SK-N-SH treated with all-trans-retinoic acid at 6 μM for 48 hours (cell line): ENCODE results near the gene ZNF469.
A peak's percentile ranks its signal among the peaks of the same experiment; 100 is the strongest.
"Not testable (repeated sequence)": the region's sequence is repeated elsewhere in the genome, so short reads cannot be mapped to it uniquely, and the experiment has no call there.

Experiments
- ATAC-seq: fragments of 200-7000 bp; cut with Tn5 transposase; 3 replicates; pipeline ENCODE4 v1.9.1; 2020; ENCODE audit warnings: mild to moderate bottlenecking, moderate library complexity
- ARNTL ChIP-seq: fragments of 450-650 bp; formaldehyde crosslinking; IDR thresholded peaks from 2 replicates; pipeline ENCODE4 v1.5.0; 2020; ENCODE audit warnings: low read depth, mild to moderate bottlenecking, moderate library complexity, borderline replicate concordance
- BACH2 ChIP-seq: fragments of 250-450 bp; sonication (Bioruptor Pico); IDR thresholded peaks from 2 replicates; pipeline ENCODE4 v1.9.0; 2021; ENCODE audit warnings: mild to moderate bottlenecking, borderline replicate concordance
- CREB5 ChIP-seq: fragments of 250-450 bp; sonication (Bioruptor Pico); IDR thresholded peaks from 2 replicates; pipeline ENCODE4 v1.5.1; 2020; ENCODE audit warnings: low read depth, mild to moderate bottlenecking, moderate library complexity
- CSDC2 ChIP-seq: fragments of 250-450 bp; sonication (Bioruptor Pico); IDR thresholded peaks from 2 replicates; pipeline ENCODE4 v1.5.0; 2020; ENCODE audit warnings: mild to moderate bottlenecking, moderate library complexity
- GLIS3 ChIP-seq: fragments of 250-450 bp; sonication (Bioruptor Pico); IDR thresholded peaks from 2 replicates; pipeline ENCODE4 v1.5.0; 2020; ENCODE audit warnings: mild to moderate bottlenecking, moderate library complexity
- ISL1 ChIP-seq: fragments of 250-450 bp; sonication (Bioruptor Pico); IDR thresholded peaks from 2 replicates; pipeline ENCODE4 v2.1.2; 2022; ENCODE audit warnings: mild to moderate bottlenecking, moderate library complexity
- OSR1 ChIP-seq: fragments of 250-450 bp; sonication (Bioruptor Pico); IDR thresholded peaks from 2 replicates; pipeline ENCODE4 v1.8.0; 2022; ENCODE audit warnings: moderate library complexity, mild to moderate bottlenecking, inconsistent platforms
- PATZ1 ChIP-seq: fragments of 250-450 bp; sonication (Bioruptor Pico); IDR thresholded peaks from 2 replicates; pipeline ENCODE4 v1.8.0; 2020; ENCODE audit warnings: mild to moderate bottlenecking, moderate library complexity, borderline replicate concordance
- PPARA ChIP-seq: fragments of 250-450 bp; sonication (Bioruptor Pico); IDR thresholded peaks from 2 replicates; pipeline ENCODE4 v1.5.0; 2020; ENCODE audit warnings: mild to moderate bottlenecking, borderline replicate concordance
- RARB ChIP-seq: fragments of 250-450 bp; sonication (Bioruptor Pico); IDR thresholded peaks from 2 replicates; pipeline ENCODE4 v1.8.0; 2021; ENCODE audit warnings: mild to moderate bottlenecking, moderate library complexity
- SNAI2 ChIP-seq: fragments of 250-450 bp; sonication (Bioruptor Pico); IDR thresholded peaks from 2 replicates; pipeline ENCODE4 v1.5.0; 2020; ENCODE audit warnings: mild to moderate bottlenecking, moderate library complexity
- TCF4 ChIP-seq: fragments of 250-450 bp; sonication (Bioruptor Pico); IDR thresholded peaks from 2 replicates; pipeline ENCODE4 v1.8.0; 2021; ENCODE audit warnings: mild to moderate bottlenecking, moderate library complexity, borderline replicate concordance
- TSHZ2 ChIP-seq: fragments of 250-450 bp; sonication (Bioruptor Pico); IDR thresholded peaks from 2 replicates; pipeline ENCODE4 v1.5.0; 2020; ENCODE audit warnings: mild to moderate bottlenecking, moderate library complexity
- ZC3H10 ChIP-seq: fragments of 250-450 bp; sonication (Bioruptor Pico); IDR thresholded peaks from 2 replicates; pipeline ENCODE4 v1.5.1; 2021; ENCODE audit warnings: mild to moderate bottlenecking, moderate library complexity
- ZFP30 ChIP-seq: fragments of 450-650 bp; formaldehyde crosslinking; IDR thresholded peaks from 2 replicates; pipeline ENCODE4 v1.5.0; 2022; ENCODE audit warnings: mild to moderate bottlenecking, moderate library complexity
- ZNF565 ChIP-seq: fragments of 450-650 bp; formaldehyde crosslinking; conservative IDR thresholded peaks from 2 replicates; pipeline ENCODE4 v1.5.0; 2020; ENCODE audit warnings: low read depth, mild to moderate bottlenecking, moderate library complexity
- ZNF70 ChIP-seq: fragments of 450-650 bp; formaldehyde crosslinking; IDR thresholded peaks from 2 replicates; pipeline ENCODE4 v1.5.0; 2020; ENCODE audit warnings: mild to moderate bottlenecking, moderate library complexity
- ZNF8 ChIP-seq: fragments of 450-650 bp; formaldehyde crosslinking; IDR thresholded peaks from 2 replicates; pipeline ENCODE4 v1.5.0; 2020; ENCODE audit warnings: mild to moderate bottlenecking, moderate library complexity
- TF ChIP-seq, protein P1 (sequence below): fragments of 250-450 bp; sonication (Bioruptor Pico); IDR thresholded peaks from 2 replicates; pipeline ENCODE4 v1.5.1; 2021; ENCODE audit warnings: mild to moderate bottlenecking, moderate library complexity
- TF ChIP-seq, protein P2 (sequence below): fragments of 250-450 bp; sonication (Bioruptor Pico); IDR thresholded peaks from 2 replicates; pipeline ENCODE4 v1.8.0; 2021; ENCODE audit warnings: low read depth, mild to moderate bottlenecking, moderate library complexity, borderline replicate concordance

The ZNF469 gene

DNA sequence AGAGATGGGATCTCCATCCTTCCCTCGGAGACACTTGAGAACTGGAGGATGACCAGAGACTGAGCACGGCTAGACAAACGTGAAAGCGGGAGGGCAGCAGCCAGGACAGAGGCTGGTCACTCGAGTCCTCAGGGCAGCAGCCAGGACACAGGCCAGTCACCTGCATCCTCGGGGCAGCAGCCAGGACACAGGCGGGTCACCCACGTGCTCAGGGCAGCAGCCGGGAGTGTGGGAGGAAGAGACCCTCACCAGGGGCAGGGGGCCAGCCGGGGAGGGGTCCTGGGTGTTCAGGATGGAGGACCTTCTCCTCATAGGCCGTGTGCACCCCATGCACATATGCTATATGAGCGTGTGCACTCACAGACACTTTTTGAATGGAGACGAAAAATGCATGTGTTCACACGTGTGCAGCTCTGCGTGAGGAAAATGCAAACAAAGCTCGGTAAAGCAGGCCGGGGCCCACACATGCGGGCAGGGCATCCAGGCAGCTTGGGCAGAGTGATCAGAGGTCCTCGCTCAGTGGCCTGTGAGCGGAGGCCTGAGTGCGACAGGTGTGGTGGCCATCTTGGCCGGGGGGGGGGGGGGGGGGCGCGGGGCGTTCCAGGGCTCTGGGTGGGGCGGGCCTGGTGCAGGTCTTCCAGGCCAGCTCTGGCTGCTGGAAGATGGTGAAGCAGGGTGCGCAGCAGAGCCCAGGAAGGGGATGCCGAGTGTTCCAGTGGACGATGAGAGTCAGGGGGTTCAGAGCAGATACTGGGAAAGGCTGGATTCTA is 26.7 kb downstream of the ZNF469 start:
- TF ChIP-seq TSHZ2 (CRISPR knock-in tag) (no peak), ARNTL (CRISPR knock-in tag) (no peak), CREB5 (CRISPR knock-in tag) (no peak), PATZ1 (CRISPR knock-in tag) (no peak), RARB (CRISPR knock-in tag) (no peak), CSDC2 (no peak), ZNF70 (CRISPR knock-in tag) (no peak), ZFP30 (CRISPR knock-in tag) (no peak), TCF4 (CRISPR knock-in tag) (no peak), ZNF565 (CRISPR knock-in tag) (no peak), ZC3H10 (CRISPR knock-in tag) (no peak), PPARA (no peak), GLIS3 (CRISPR knock-in tag) (no peak), ZNF8 (CRISPR knock-in tag) (no peak), BACH2 (CRISPR knock-in tag) (no peak), ISL1 (CRISPR knock-in tag) (no peak), OSR1 (CRISPR knock-in tag) (no peak), SNAI2 (CRISPR knock-in tag) (no peak)
- TF ChIP-seq, protein P1, sequence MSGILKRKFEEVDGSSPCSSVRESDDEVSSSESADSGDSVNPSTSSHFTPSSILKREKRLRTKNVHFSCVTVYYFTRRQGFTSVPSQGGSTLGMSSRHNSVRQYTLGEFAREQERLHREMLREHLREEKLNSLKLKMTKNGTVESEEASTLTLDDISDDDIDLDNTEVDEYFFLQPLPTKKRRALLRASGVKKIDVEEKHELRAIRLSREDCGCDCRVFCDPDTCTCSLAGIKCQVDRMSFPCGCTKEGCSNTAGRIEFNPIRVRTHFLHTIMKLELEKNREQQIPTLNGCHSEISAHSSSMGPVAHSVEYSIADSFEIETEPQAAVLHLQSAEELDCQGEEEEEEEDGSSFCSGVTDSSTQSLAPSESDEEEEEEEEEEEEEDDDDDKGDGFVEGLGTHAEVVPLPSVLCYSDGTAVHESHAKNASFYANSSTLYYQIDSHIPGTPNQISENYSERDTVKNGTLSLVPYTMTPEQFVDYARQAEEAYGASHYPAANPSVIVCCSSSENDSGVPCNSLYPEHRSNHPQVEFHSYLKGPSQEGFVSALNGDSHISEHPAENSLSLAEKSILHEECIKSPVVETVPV = no peak
- TF ChIP-seq, protein P2, sequence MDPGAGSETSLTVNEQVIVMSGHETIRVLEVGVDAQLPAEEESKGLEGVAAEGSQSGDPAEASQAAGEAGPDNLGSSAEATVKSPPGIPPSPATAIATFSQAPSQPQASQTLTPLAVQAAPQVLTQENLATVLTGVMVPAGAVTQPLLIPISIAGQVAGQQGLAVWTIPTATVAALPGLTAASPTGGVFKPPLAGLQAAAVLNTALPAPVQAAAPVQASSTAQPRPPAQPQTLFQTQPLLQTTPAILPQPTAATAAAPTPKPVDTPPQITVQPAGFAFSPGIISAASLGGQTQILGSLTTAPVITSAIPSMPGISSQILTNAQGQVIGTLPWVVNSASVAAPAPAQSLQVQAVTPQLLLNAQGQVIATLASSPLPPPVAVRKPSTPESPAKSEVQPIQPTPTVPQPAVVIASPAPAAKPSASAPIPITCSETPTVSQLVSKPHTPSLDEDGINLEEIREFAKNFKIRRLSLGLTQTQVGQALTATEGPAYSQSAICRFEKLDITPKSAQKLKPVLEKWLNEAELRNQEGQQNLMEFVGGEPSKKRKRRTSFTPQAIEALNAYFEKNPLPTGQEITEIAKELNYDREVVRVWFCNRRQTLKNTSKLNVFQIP (CRISPR knock-in tag) = no peak
- no peak for ATAC-seq

DNA sequence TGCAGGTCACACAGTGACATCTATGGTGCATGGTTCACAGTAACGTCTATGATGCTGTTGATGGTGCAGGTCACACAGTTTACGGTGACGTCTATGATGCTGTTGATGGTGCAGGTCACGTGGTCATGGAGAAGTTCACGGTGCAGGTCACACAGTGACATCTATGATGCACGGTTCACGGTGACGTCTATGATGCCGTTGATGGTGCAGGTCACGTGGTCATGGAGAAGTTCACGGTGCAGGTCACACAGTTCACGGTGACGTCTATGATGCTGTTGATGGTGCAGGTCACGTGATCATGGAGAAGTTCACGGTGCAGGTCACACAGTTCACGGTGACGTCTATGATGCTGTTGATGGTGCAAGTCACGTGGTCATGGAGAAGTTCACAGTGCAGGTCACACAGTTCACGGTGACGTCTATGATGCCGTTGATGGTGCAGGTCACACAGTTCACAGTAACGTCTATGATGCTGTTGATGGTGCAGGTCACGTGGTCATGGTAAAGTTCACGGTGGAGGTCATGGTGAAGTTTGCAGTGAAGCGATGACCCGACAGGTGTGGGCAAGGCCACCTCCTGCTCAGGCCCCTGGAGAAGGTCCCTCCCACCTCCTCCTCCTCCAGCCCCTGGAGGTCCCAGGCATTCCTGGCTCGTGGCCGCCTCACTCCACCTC is 27.7 kb downstream of the ZNF469 start:
- ATAC-seq = not testable (repeated sequence)

DNA sequence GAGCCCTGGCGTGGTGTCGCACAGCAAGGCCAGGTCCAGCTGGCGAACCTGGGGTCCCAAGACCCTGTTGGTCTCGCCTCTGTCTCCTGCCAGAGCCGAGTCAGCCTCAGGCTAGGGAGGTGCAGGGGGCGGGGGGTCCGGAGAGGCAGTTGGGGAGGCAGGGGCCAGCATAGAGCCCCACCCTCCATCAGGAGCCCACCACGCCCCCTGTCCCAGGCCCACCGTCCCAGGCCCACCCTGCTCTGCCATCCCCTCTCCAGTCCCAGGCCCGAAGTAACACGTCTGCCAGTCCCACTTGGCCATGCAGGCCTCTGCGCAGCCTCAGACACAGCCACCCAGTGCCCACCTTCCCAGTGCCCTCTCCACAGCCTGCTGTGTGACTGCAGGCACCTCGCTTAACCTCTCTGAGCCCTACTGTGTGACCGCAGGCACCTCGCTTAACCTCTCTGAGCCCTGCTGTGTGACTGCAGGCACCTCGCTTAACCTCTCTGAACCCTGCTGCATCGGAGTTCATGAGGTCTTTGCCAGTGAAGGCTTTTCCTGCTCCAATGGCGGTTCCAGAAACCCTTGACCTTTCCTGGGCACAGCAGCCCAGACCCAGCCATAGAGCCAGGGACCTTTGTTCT is 29.3 kb downstream of the ZNF469 start:
- TF ChIP-seq GLIS3 (CRISPR knock-in tag) (0 out of 2 replicates have a peak, but pooled peaks have one; percentile 57), CREB5 (CRISPR knock-in tag) (0 out of 2 replicates have a peak, but pooled peaks have one; percentile 51)
- TF ChIP-seq, protein P1 = no peak
- TF ChIP-seq, all 23 proteins: peak for 2
- ATAC-seq = no peak
